GM12891 (cell line): ENCODE measurements around the gene LAMA2.

Experiments
- POLR2A ChIP-seq: IDR thresholded peaks from 2 replicates; pipeline ENCODE4 v1.6.1; 2011; ENCODE audit warnings: low read depth, low read length, control low read depth
- POLR2AphosphoS5 ChIP-seq: IDR thresholded peaks from 2 replicates; pipeline ENCODE4 v1.6.1; 2011; ENCODE audit warnings: low read depth, low read length, control low read depth
- SPI1 ChIP-seq: IDR thresholded peaks from 2 replicates; pipeline ENCODE4 v1.6.1; 2011; ENCODE audit warnings: low read depth, low read length, control low read depth

GRCh38 chr6:129212081-129212480, 329.1 kb downstream of the LAMA2 start:
- no peak for TF ChIP-seq POLR2AphosphoS5
- TF ChIP-seq POLR2A: no peak
- TF ChIP-seq SPI1: no peak
